Neural cell (in vitro differentiated cells): ENCODE results near the gene NREP.

Experiments
- EP300 ChIP-seq: fragments of 450-650 bp; conservative IDR thresholded peaks from 2 replicates; pipeline ENCODE4 v1.6.1; 2014; ENCODE audit warnings: antibody characterized with exemption, mild to moderate bottlenecking, moderate library complexity; ENCODE audit not compliant: poor library complexity, severe bottlenecking
- TAF1 ChIP-seq: IDR thresholded peaks from 2 replicates; pipeline ENCODE4 v1.6.1; 2012; ENCODE audit warnings: low read depth

- TF ChIP-seq EP300 (no peak), TAF1 (no peak)
These were observed 26.2 kb downstream of the NREP start for GRCh38 chr5:111730659-111731382.
